Measurements from ENCODE around the gene ZBTB1. TPM values are rescaled to one million over a fixed set of nuclear protein-coding genes. Genes with fewer than 3 reads are reported as not detected.
"Not testable (repeated sequence)": the region's sequence is repeated elsewhere in the genome, so short reads cannot be mapped to it uniquely, and the experiment has no call there.

Gene ZBTB1
- polyA plus RNA-seq, 4 donors, result 6.2 to 44.2 (median 10.8) TPM

- Histone ChIP-seq H3K9me3 (ENCODE audit: control insufficient read depth in 2 of 2, insufficient read depth in 1 of 2, low read depth in 1 of 2, low read length in 1 of 2) (no peaks in the 10 kb centered on the region), H3K36me3 (ENCODE audit: control insufficient read depth in 3 of 3, insufficient read depth in 2 of 3, low read depth in 1 of 3, low read length in 3 of 3) (no peaks in the 10 kb centered on the region), H3K27me3 (ENCODE audit: control insufficient read depth in 3 of 3, insufficient read depth in 3 of 3, low read length in 3 of 3) (no peaks in the 10 kb centered on the region), H3K4me3 (ENCODE audit: low read depth in 1 of 3, low read length in 3 of 3) (no peak overlapping the region), H3K4me1 (ENCODE audit: control insufficient read depth in 3 of 3, insufficient read depth in 2 of 3, low read depth in 1 of 3, low read length in 2 of 3) (no peaks in the 10 kb centered on the region), H3K27ac (ENCODE audit: low read depth in 1 of 3, low read length in 2 of 3) (no peak overlapping the region)
- FAIRE-seq (no peak), DNase-seq (no peak)
- WGBS, 3 donors, result 70 to 83% (median 73%) methylated on average over 2 of the region's 2 CpGs
Measured at GRCh38 chr14:64561631-64562030, 57.1 kb downstream of the ZBTB1 start.

DNA sequence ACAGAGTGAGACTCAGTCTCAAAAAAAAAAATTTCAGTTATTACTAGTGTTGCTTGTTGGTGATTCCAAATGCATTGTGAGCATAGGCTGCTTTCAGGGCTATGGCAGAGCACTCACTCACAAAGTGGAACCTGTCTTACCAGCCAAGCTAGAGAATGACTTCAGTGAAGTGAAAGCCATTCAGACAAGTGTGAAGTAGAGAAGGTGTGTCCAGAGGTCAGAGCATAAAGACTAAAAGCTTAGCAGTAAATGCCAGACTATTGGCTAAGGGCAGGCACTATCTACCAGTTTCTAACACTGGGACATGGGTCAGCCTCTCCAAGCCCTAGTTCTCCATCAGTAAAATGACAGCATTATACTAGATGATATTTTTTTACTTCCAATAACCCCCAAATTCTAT is 57.9 kb downstream of the ZBTB1 start:
- DNase-seq, result peak; percentile 53 to 67
- Histone ChIP-seq H3K36me3 (ENCODE audit: control insufficient read depth in 3 of 3, insufficient read depth in 2 of 3, low read depth in 1 of 3, low read length in 3 of 3) (no peaks in the 10 kb centered on the region), H3K4me3 (ENCODE audit: low read depth in 1 of 3, low read length in 3 of 3) (no peak overlapping the region), H3K27ac (ENCODE audit: low read depth in 1 of 3, low read length in 2 of 3) (no peak overlapping the region), H3K27me3 (ENCODE audit: control insufficient read depth in 3 of 3, insufficient read depth in 3 of 3, low read length in 3 of 3) (no peaks in the 10 kb centered on the region), H3K9me3 (ENCODE audit: control insufficient read depth in 2 of 2, insufficient read depth in 1 of 2, low read depth in 1 of 2, low read length in 1 of 2) (no peaks in the 10 kb centered on the region), H3K4me1 (ENCODE audit: control insufficient read depth in 3 of 3, insufficient read depth in 2 of 3, low read depth in 1 of 3, low read length in 2 of 3) (no peaks in the 10 kb centered on the region)
- no peak for FAIRE-seq

- FAIRE-seq (no peak), DNase-seq (no peak)
- Histone ChIP-seq H3K9me3 (ENCODE audit: control insufficient read depth in 2 of 2, insufficient read depth in 1 of 2, low read depth in 1 of 2, low read length in 1 of 2) (no peaks in the 10 kb centered on the region), H3K27ac (ENCODE audit: low read depth in 1 of 3, low read length in 2 of 3) (no peak overlapping the region), H3K36me3 (ENCODE audit: control insufficient read depth in 3 of 3, insufficient read depth in 2 of 3, low read depth in 1 of 3, low read length in 3 of 3) (no peaks in the 10 kb centered on the region), H3K4me3 (ENCODE audit: low read depth in 1 of 3, low read length in 3 of 3) (no peak overlapping the region), H3K27me3 (ENCODE audit: control insufficient read depth in 3 of 3, insufficient read depth in 3 of 3, low read length in 3 of 3) (no peaks in the 10 kb centered on the region), H3K4me1 (ENCODE audit: control insufficient read depth in 3 of 3, insufficient read depth in 2 of 3, low read depth in 1 of 3, low read length in 2 of 3) (no peaks in the 10 kb centered on the region)
- WGBS, 3 donors, result 78 to 86% (median 82%) methylated on average over 6 of the region's 6 CpGs
Measured at GRCh38 chr14:64563696-64564095, 59.1 kb downstream of the ZBTB1 start.

GRCh38 chr14:64566651-64567122 is 62.1 kb downstream of the ZBTB1 start:
- 75 to 93% (median 79%) methylated on average over 5 of the region's 5 CpGs for WGBS, 3 donors
- DNase-seq (no peak), FAIRE-seq (no peak)
- Histone ChIP-seq H3K4me1 (ENCODE audit: control insufficient read depth in 3 of 3, insufficient read depth in 2 of 3, low read depth in 1 of 3, low read length in 2 of 3) (no peaks in the 10 kb centered on the region), H3K27me3 (ENCODE audit: control insufficient read depth in 3 of 3, insufficient read depth in 3 of 3, low read length in 3 of 3) (no peaks in the 10 kb centered on the region), H3K36me3 (ENCODE audit: control insufficient read depth in 3 of 3, insufficient read depth in 2 of 3, low read depth in 1 of 3, low read length in 3 of 3) (no peaks in the 10 kb centered on the region), H3K4me3 (ENCODE audit: low read depth in 1 of 3, low read length in 3 of 3) (no peak overlapping the region), H3K9me3 (ENCODE audit: control insufficient read depth in 2 of 2, insufficient read depth in 1 of 2, low read depth in 1 of 2, low read length in 1 of 2) (no peaks in the 10 kb centered on the region), H3K27ac (ENCODE audit: low read depth in 1 of 3, low read length in 2 of 3) (peak overlapping the region in 1 of 3 donors; percentile 0)

GRCh38 chr14:64569138-64569631 is 64.6 kb downstream of the ZBTB1 start:
- Histone ChIP-seq H3K36me3 (ENCODE audit: control insufficient read depth in 3 of 3, insufficient read depth in 2 of 3, low read depth in 1 of 3, low read length in 3 of 3) (no peaks in the 10 kb centered on the region), H3K27me3 (ENCODE audit: control insufficient read depth in 3 of 3, insufficient read depth in 3 of 3, low read length in 3 of 3) (no peaks in the 10 kb centered on the region), H3K9me3 (ENCODE audit: control insufficient read depth in 2 of 2, insufficient read depth in 1 of 2, low read depth in 1 of 2, low read length in 1 of 2) (no peaks in the 10 kb centered on the region), H3K27ac (ENCODE audit: low read depth in 1 of 3, low read length in 2 of 3) (no peak overlapping the region), H3K4me3 (ENCODE audit: low read depth in 1 of 3, low read length in 3 of 3) (no peak overlapping the region), H3K4me1 (ENCODE audit: control insufficient read depth in 3 of 3, insufficient read depth in 2 of 3, low read depth in 1 of 3, low read length in 2 of 3) (no peaks in the 10 kb centered on the region)
- WGBS, 3 donors, result 52 to 73% (median 72%) methylated on average over 3 of the region's 3 CpGs
- no peak for FAIRE-seq
- DNase-seq, result no peak

DNA sequence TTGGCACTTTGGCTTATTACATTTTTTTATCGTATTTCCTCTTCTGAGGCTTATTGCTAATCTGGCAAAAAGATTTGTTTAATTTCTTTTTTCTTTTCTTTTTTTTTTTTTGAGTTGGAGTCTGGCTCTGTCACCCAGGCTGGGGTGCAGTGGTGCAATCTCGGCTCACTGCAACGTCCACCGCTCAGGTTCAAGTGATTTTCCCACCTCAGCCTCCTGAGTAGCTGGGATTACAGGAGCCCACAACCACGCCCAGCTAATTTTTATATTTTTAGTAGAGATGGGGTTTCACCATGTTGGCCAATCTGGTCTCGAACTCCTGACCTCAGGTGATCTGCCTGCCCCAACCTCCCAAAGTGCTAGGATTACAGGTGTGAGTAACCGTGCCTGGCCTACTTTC is 65.1 kb downstream of the ZBTB1 start:
- WGBS, 3 donors, result 82 to 87% (median 82%) methylated on average over 7 of the region's 7 CpGs
- H3K27me3 ChIP-seq (ENCODE audit: control insufficient read depth in 3 of 3, insufficient read depth in 3 of 3, low read length in 3 of 3); H3K4me3 ChIP-seq (ENCODE audit: low read depth in 1 of 3, low read length in 3 of 3); H3K9me3 ChIP-seq (ENCODE audit: control insufficient read depth in 2 of 2, insufficient read depth in 1 of 2, low read depth in 1 of 2, low read length in 1 of 2); H3K36me3 ChIP-seq (ENCODE audit: control insufficient read depth in 3 of 3, insufficient read depth in 2 of 3, low read depth in 1 of 3, low read length in 3 of 3); DNase-seq; H3K4me1 ChIP-seq (ENCODE audit: control insufficient read depth in 3 of 3, insufficient read depth in 2 of 3, low read depth in 1 of 3, low read length in 2 of 3); FAIRE-seq: not testable (repeated sequence)
- peak overlapping the region in 1 of 3 donors; percentile 14 for H3K27ac ChIP-seq (ENCODE audit: low read depth in 1 of 3, low read length in 2 of 3)

GRCh38 chr14:64572386-64573104 is 68.0 kb downstream of the ZBTB1 start:
- no peak for FAIRE-seq
- no peaks in the 10 kb centered on the region for H3K4me1 ChIP-seq (ENCODE audit: control insufficient read depth in 3 of 3, insufficient read depth in 2 of 3, low read depth in 1 of 3, low read length in 2 of 3)
- H3K4me3 ChIP-seq (ENCODE audit: low read depth in 1 of 3, low read length in 3 of 3), result no peak overlapping the region
- H3K36me3 ChIP-seq (ENCODE audit: control insufficient read depth in 3 of 3, insufficient read depth in 2 of 3, low read depth in 1 of 3, low read length in 3 of 3), result no peaks in the 10 kb centered on the region
- DNase-seq, result no peak
- H3K27me3 ChIP-seq (ENCODE audit: control insufficient read depth in 3 of 3, insufficient read depth in 3 of 3, low read length in 3 of 3), result no peaks in the 10 kb centered on the region
- H3K27ac ChIP-seq (ENCODE audit: low read depth in 1 of 3, low read length in 2 of 3), result peak overlapping the region in 1 of 3 donors; percentile 38
- no peaks in the 10 kb centered on the region for H3K9me3 ChIP-seq (ENCODE audit: control insufficient read depth in 2 of 2, insufficient read depth in 1 of 2, low read depth in 1 of 2, low read length in 1 of 2)

DNA sequence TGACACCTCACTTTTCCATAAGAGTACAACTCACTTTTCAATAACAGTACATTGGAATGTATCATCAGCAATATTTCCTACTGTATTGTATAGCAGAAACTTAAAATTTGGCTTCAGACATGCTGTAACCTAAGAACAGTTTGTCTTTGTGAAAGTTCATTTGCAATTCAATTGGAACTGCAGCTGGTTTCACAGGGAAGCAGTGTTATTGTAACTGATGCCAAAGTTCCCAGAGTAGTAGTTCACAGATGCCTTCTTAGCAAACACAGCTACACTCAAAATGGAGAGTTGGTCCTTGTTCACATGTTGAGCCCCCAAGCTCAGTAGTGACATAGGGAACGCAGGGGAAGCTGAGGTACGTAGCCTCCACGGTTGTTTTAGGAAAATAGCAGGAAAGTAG is 68.5 kb downstream of the ZBTB1 start:
- 72 to 92% (median 88%) methylated on average over 3 of the region's 3 CpGs for WGBS, 3 donors
- FAIRE-seq (no peak), DNase-seq (no peak)
- Histone ChIP-seq H3K27me3 (ENCODE audit: control insufficient read depth in 3 of 3, insufficient read depth in 3 of 3, low read length in 3 of 3) (no peaks in the 10 kb centered on the region), H3K27ac (ENCODE audit: low read depth in 1 of 3, low read length in 2 of 3) (peak overlapping the region in 1 of 3 donors; percentile 29), H3K9me3 (ENCODE audit: control insufficient read depth in 2 of 2, insufficient read depth in 1 of 2, low read depth in 1 of 2, low read length in 1 of 2) (no peaks in the 10 kb centered on the region), H3K4me1 (ENCODE audit: control insufficient read depth in 3 of 3, insufficient read depth in 2 of 3, low read depth in 1 of 3, low read length in 2 of 3) (no peaks in the 10 kb centered on the region), H3K4me3 (ENCODE audit: low read depth in 1 of 3, low read length in 3 of 3) (no peak overlapping the region), H3K36me3 (ENCODE audit: control insufficient read depth in 3 of 3, insufficient read depth in 2 of 3, low read depth in 1 of 3, low read length in 3 of 3) (no peaks in the 10 kb centered on the region)
